HEK293 (cell line): ENCODE measurements around the gene ADPRH.

Source experiments
- CTCF ChIA-PET: fragments of 350-600 bp; formaldehyde crosslinking; extraction: SDS; loops from one replicate; lab custom pipeline; 2021; ENCODE audit warnings: antibody characterized with exemption; lab: Yijun Ruan, JAX
- POLR2A ChIA-PET: fragments of 300-600 bp; formaldehyde crosslinking; extraction: SDS; loops from one replicate; lab custom pipeline; 2020; ENCODE audit warnings: antibody characterized with exemption, inconsistent platforms; lab: Yijun Ruan, JAX
- H3K27ac ChIP-seq: fragments of 200-500 bp; sonication (Bioruptor generic); 2 replicates; pipeline ENCODE4 v1.5.1; 2014; ENCODE audit warnings: low read depth, low read length, control low read depth, inconsistent platforms; ENCODE audit errors: extremely low read depth
- H3K36me3 ChIP-seq, 2 experiments: fragments of 200-500 bp in 1 of 2; sonication (Bioruptor generic) in 1 of 2; 1 replicate in 1 of 2; 2 replicates in 1 of 2; pipeline ENCODE4 v1.5.1; 2014 to 2017; ENCODE audit warnings: inconsistent platforms in 2 of 2, low read length in 2 of 2; ENCODE audit not compliant: control insufficient read depth in 2 of 2, insufficient read depth in 1 of 2
- H3K4me1 ChIP-seq: fragments of 200-500 bp; sonication (Bioruptor generic); 2 replicates; pipeline ENCODE4 v1.5.1; 2014; ENCODE audit warnings: mild to moderate bottlenecking, low read length, inconsistent platforms; ENCODE audit not compliant: control insufficient read depth, insufficient read depth
- H3K4me3 ChIP-seq: 2 replicates; pipeline ENCODE4 v1.5.1; 2011; ENCODE audit warnings: low read depth, mild to moderate bottlenecking, control low read depth, low read length, moderate library complexity
- H3K9me3 ChIP-seq: fragments of 200-500 bp; sonication (Bioruptor generic); 2 replicates; pipeline ENCODE4 v1.5.1; 2014; ENCODE audit warnings: low read depth, low read length, inconsistent platforms; ENCODE audit not compliant: control insufficient read depth, insufficient read depth
- GFI1B ChIP-seq: fragments of 450-650 bp; formaldehyde crosslinking; IDR thresholded peaks from 2 replicates; pipeline ENCODE4 v1.5.1; 2016; ENCODE audit warnings: missing biosample characterization, missing genetic modification characterization
- IKZF3 ChIP-seq: fragments of 450-650 bp; IDR thresholded peaks from 2 replicates; pipeline ENCODE4 v1.5.0; 2018; ENCODE audit warnings: missing biosample characterization, mild to moderate bottlenecking, missing genetic modification characterization, moderate library complexity
- KLF10 ChIP-seq: fragments of 450-650 bp; IDR thresholded peaks from 2 replicates; pipeline ENCODE4 v1.5.1; 2018; ENCODE audit warnings: missing biosample characterization, mild to moderate bottlenecking, missing genetic modification characterization
- MYNN ChIP-seq: fragments of 450-650 bp; formaldehyde crosslinking; IDR thresholded peaks from 2 replicates; pipeline ENCODE4 v1.5.1; 2016; ENCODE audit warnings: missing biosample characterization, missing genetic modification characterization, borderline replicate concordance
- PRDM10 ChIP-seq: fragments of 450-650 bp; formaldehyde crosslinking; IDR thresholded peaks from 2 replicates; pipeline ENCODE4 v1.5.1; 2016; ENCODE audit warnings: missing biosample characterization, missing genetic modification characterization
- WT1 ChIP-seq: fragments of 450-650 bp; formaldehyde crosslinking; IDR thresholded peaks from 2 replicates; pipeline ENCODE4 v1.5.1; 2016; ENCODE audit warnings: missing biosample characterization, missing genetic modification characterization
- ZBTB1 ChIP-seq: fragments of 450-650 bp; formaldehyde crosslinking; IDR thresholded peaks from 2 replicates; pipeline ENCODE4 v1.5.1; 2016; ENCODE audit warnings: missing biosample characterization, missing genetic modification characterization
- ZNF114 ChIP-seq: fragments of 450-650 bp; formaldehyde crosslinking; IDR thresholded peaks from 2 replicates; pipeline ENCODE4 v1.5.0; 2017; ENCODE audit warnings: missing biosample characterization, missing genetic modification characterization
- ZNF146 ChIP-seq: fragments of 450-650 bp; formaldehyde crosslinking; IDR thresholded peaks from 2 replicates; pipeline ENCODE4 v1.5.1; 2016; ENCODE audit warnings: missing biosample characterization, missing genetic modification characterization
- ZNF202 ChIP-seq: fragments of 450-650 bp; formaldehyde crosslinking; IDR thresholded peaks from 2 replicates; pipeline ENCODE4 v1.5.1; 2016; ENCODE audit warnings: missing biosample characterization, missing genetic modification characterization, borderline replicate concordance
- ZNF324 ChIP-seq: fragments of 450-650 bp; formaldehyde crosslinking; IDR thresholded peaks from 2 replicates; pipeline ENCODE4 v1.5.1; 2016; ENCODE audit warnings: missing biosample characterization, missing genetic modification characterization
- ZNF335 ChIP-seq: fragments of 450-650 bp; formaldehyde crosslinking; conservative IDR thresholded peaks from 2 replicates; pipeline ENCODE4 v1.5.1; 2016; ENCODE audit warnings: missing biosample characterization, missing genetic modification characterization
- ZNF350 ChIP-seq: fragments of 450-650 bp; formaldehyde crosslinking; IDR thresholded peaks from 2 replicates; pipeline ENCODE4 v1.5.0; 2017; ENCODE audit warnings: missing biosample characterization, mild to moderate bottlenecking, missing genetic modification characterization
- ZNF433 ChIP-seq: fragments of 450-650 bp; formaldehyde crosslinking; IDR thresholded peaks from 2 replicates; pipeline ENCODE4 v1.5.1; 2016; ENCODE audit warnings: missing biosample characterization, missing genetic modification characterization, low read depth
- ZNF501 ChIP-seq: fragments of 450-650 bp; formaldehyde crosslinking; IDR thresholded peaks from 2 replicates; pipeline ENCODE4 v1.5.1; 2016; ENCODE audit warnings: missing biosample characterization, missing genetic modification characterization
- ZNF558 ChIP-seq: fragments of 450-650 bp; formaldehyde crosslinking; IDR thresholded peaks from 2 replicates; pipeline ENCODE4 v1.5.1; 2016; ENCODE audit warnings: missing biosample characterization, missing genetic modification characterization
- ZNF571 ChIP-seq: fragments of 450-650 bp; formaldehyde crosslinking; IDR thresholded peaks from 2 replicates; pipeline ENCODE4 v1.5.0; 2017; ENCODE audit warnings: missing biosample characterization, missing genetic modification characterization
- ZNF626 ChIP-seq: fragments of 450-650 bp; sonication (Bioruptor Pico); formaldehyde crosslinking; IDR thresholded peaks from 2 replicates; pipeline ENCODE4 v1.5.1; 2018; ENCODE audit warnings: missing biosample characterization, missing genetic modification characterization, inconsistent platforms
- ZNF707 ChIP-seq: fragments of 450-650 bp; formaldehyde crosslinking; IDR thresholded peaks from 2 replicates; pipeline ENCODE4 v1.5.1; 2016; ENCODE audit warnings: missing biosample characterization, missing genetic modification characterization
- ZNF777 ChIP-seq: fragments of 450-650 bp; formaldehyde crosslinking; IDR thresholded peaks from 2 replicates; pipeline ENCODE4 v1.5.1; 2017; ENCODE audit warnings: missing biosample characterization, missing genetic modification characterization, borderline replicate concordance
- ZNF830 ChIP-seq: fragments of 450-650 bp; IDR thresholded peaks from 2 replicates; pipeline ENCODE4 v1.5.0; 2018; ENCODE audit warnings: missing biosample characterization, missing genetic modification characterization, low read depth, mild to moderate bottlenecking, moderate library complexity
- TF ChIP-seq, protein P1 (sequence below): fragments of 450-650 bp; formaldehyde crosslinking; IDR thresholded peaks from 2 replicates; pipeline ENCODE4 v1.5.1; 2016; ENCODE audit warnings: missing biosample characterization, missing genetic modification characterization
- TF ChIP-seq, protein P2 (sequence below): fragments of 450-650 bp; formaldehyde crosslinking; IDR thresholded peaks from 2 replicates; pipeline ENCODE4 v1.5.1; 2016; ENCODE audit warnings: missing biosample characterization, missing genetic modification characterization

ADPRH gene

GRCh38 chr3:119604878-119605277 lies 25.6 kb downstream of the ADPRH start:
- H3K36me3 ChIP-seq: no peaks in the 10 kb centered on the region
- ChIA-PET CTCF (interaction anchor here (1.0 kb wide), 1 partner anchor 722 kb away, joined by 3 read pairs; no protein-coding TSS in a partner anchor), POLR2A (no interaction called here)
- no peaks in the 10 kb centered on the region for H3K4me1 ChIP-seq
- H3K27ac ChIP-seq: no peak overlapping the region
- H3K9me3 ChIP-seq: no peaks in the 10 kb centered on the region
- no peak overlapping the region for H3K4me3 ChIP-seq
- TF ChIP-seq PRDM10 (tag by site-specific recombination) (peak; percentile 37; the same call in 1 of the 2 replicates), ZNF501 (tag by site-specific recombination) (no peak)

- H3K27ac ChIP-seq: no peak overlapping the region
- H3K36me3 ChIP-seq: no peaks in the 10 kb centered on the region
- CTCF ChIA-PET: no interaction called here
These were observed 29.2 kb downstream of the ADPRH start for GRCh38 chr3:119608405-119609000.

DNA sequence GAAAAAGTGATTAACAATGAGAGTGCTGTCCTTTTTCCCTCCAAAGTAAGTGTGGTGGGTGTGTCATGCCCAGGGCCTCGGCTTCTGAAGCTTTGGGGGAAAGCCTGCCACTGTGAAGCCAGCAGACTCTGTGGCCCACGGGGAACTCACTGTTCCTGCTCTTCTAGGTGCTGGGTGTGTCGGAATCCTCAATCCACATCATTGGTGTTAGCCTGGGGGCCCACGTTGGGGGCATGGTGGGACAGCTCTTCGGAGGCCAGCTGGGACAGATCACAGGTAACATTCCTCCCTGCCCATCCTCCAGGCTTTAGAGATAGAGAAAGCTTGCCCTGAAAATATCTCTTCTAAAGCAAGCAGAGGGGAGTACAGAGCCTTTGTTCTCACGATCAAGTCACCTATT lies 30.0 kb downstream of the ADPRH start:
- POLR2A ChIA-PET: no interaction called here
- H3K27ac ChIP-seq: no peak overlapping the region
- H3K4me3 ChIP-seq: no peak overlapping the region
- no peaks in the 10 kb centered on the region for H3K9me3 ChIP-seq
- no peaks in the 10 kb centered on the region for H3K4me1 ChIP-seq
- CTCF ChIA-PET: no interaction called here
- H3K36me3 ChIP-seq: no peaks in the 10 kb centered on the region
- TF ChIP-seq ZBTB1 (tag by site-specific recombination) (no peak), ZNF707 (tag by site-specific recombination) (no peak), ZNF324 (tag by site-specific recombination) (no peak), ZNF335 (tag by site-specific recombination) (no peak), ZNF146 (tag by site-specific recombination) (no peak), ZNF202 (no peak), ZNF830 (tag by site-specific recombination) (no peak), ZNF626 (tag by site-specific recombination) (no peak), ZNF433 (no peak), ZNF558 (tag by site-specific recombination) (no peak)
- TF ChIP-seq, all 188 proteins: peak for 0

More at GRCh38 chr3:119608405-119609000, 29.2 kb downstream of the ADPRH start:
- POLR2A ChIA-PET: no interaction called here
- no peaks in the 10 kb centered on the region for H3K9me3 ChIP-seq
- no peak overlapping the region for H3K4me3 ChIP-seq
- TF ChIP-seq WT1 (tag by site-specific recombination) (no peak), ZNF114 (tag by site-specific recombination) (no peak), KLF10 (tag by site-specific recombination) (no peak), IKZF3 (tag by site-specific recombination) (no peak), ZNF571 (tag by site-specific recombination) (no peak), ZNF777 (tag by site-specific recombination) (no peak), GFI1B (tag by site-specific recombination) (no peak), ZNF350 (no peak), MYNN (tag by site-specific recombination) (no peak)
- TF ChIP-seq, protein P1, sequence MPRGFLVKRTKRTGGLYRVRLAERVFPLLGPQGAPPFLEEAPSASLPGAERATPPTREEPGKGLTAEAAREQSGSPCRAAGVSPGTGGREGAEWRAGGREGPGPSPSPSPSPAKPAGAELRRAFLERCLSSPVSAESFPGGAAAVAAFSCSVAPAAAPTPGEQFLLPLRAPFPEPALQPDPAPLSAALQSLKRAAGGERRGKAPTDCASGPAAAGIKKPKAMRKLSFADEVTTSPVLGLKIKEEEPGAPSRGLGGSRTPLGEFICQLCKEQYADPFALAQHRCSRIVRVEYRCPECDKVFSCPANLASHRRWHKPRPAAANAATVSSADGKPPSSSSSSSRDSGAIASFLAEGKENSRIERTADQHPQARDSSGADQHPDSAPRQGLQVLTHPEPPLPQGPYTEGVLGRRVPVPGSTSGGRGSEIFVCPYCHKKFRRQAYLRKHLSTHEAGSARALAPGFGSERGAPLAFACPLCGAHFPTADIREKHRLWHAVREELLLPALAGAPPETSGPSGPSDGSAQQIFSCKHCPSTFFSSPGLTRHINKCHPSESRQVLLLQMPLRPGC (tag by site-specific recombination): no peak
- TF ChIP-seq, protein P2, sequence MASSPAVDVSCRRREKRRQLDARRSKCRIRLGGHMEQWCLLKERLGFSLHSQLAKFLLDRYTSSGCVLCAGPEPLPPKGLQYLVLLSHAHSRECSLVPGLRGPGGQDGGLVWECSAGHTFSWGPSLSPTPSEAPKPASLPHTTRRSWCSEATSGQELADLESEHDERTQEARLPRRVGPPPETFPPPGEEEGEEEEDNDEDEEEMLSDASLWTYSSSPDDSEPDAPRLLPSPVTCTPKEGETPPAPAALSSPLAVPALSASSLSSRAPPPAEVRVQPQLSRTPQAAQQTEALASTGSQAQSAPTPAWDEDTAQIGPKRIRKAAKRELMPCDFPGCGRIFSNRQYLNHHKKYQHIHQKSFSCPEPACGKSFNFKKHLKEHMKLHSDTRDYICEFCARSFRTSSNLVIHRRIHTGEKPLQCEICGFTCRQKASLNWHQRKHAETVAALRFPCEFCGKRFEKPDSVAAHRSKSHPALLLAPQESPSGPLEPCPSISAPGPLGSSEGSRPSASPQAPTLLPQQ (tag by site-specific recombination): no peak
- H3K4me1 ChIP-seq: no peaks in the 10 kb centered on the region
